ENCODE data around the gene EMID1.

Gene EMID1

DNA sequence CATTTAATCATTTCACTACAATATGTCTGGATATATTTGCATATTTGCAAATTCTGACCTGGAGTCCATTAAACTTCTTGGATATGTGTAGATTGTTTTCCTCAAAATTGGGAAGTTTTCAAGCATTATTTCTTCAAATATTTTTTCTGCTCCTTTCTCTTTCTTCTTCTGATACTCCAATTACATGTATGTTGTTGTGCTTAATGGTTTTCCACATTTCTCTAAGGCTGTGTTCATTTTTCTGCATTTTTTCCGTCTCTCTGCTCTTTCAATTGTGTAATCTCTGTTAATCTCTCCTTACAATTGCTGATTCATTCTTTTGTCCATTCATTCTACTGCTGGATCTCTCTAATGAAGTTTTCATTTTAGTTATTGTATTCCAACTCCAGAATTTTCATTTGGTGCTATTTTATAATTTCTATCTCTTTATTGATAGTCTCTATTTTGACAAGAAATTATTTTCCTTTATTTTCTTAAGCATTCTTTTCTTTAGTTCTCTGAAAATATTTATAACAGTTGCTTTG lies 30.3 kb upstream of the EMID1 start:
- Histone ChIP-seq H3K9ac (ENCODE audit: low read length) (no peak overlapping the region), H3K4me1 (ENCODE audit: control insufficient read depth, insufficient read depth, low read length) (no peaks in the 10 kb centered on the region), H3K36me3 (ENCODE audit: control insufficient read depth, insufficient read depth, low read length) (no peaks in the 10 kb centered on the region), H3K27ac (ENCODE audit: low read depth, low read length) (no peak overlapping the region), H3K27me3 (ENCODE audit: control insufficient read depth, insufficient read depth, low read length) (no peaks in the 10 kb centered on the region), H3K4me3 (ENCODE audit: low read length) (no peak overlapping the region)

DNA sequence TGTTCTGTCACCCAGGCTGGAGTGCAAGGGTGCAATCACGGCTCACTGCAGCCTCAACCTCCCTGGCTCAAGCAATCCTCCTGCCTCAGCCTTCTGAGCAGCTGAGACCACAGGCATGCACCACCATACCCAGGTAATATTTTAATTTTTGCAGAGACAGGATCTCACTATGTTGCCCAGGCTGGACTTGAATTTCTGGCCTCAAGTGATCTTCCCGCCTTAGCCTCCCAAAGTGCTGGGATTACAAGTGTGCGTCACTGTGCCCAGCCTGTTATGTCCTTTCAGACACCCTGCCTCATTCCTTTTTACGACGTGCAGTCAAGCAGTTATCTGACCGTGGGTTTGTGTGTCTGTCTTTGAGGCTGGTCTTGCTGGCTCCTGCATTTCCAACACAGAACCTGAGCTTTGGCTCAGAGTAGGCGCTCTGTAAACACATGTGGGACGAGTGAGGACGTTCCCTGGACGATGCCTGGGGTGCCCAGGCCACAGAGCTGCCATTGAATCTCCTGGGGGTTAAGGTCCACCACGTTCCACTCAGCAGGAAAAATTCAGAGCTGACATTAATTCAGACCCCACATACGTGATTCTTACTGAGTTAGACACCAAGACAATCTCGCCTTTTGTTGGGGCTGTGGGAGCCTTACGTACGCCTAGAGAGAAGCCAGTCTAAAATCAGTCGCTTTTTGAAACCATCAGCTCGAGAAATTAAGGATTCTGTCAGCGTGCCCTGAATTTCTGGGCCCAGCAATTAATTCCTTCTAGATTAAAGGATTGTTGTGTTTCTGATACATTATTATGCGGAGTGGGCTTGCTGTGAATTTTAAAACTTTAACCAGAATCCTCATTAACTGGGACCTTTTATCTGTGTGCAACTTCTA lies 21.5 kb upstream of the EMID1 start:
- Histone ChIP-seq H3K9ac (ENCODE audit: low read length) (no peak overlapping the region), H3K4me1 (ENCODE audit: control insufficient read depth, insufficient read depth, low read length) (no peaks in the 10 kb centered on the region), H3K27ac (ENCODE audit: low read depth, low read length) (no peak overlapping the region), H3K36me3 (ENCODE audit: control insufficient read depth, insufficient read depth, low read length) (no peaks in the 10 kb centered on the region), H3K27me3 (ENCODE audit: control insufficient read depth, insufficient read depth, low read length) (no peaks in the 10 kb centered on the region), H3K4me3 (ENCODE audit: low read length) (no peak overlapping the region)

DNA sequence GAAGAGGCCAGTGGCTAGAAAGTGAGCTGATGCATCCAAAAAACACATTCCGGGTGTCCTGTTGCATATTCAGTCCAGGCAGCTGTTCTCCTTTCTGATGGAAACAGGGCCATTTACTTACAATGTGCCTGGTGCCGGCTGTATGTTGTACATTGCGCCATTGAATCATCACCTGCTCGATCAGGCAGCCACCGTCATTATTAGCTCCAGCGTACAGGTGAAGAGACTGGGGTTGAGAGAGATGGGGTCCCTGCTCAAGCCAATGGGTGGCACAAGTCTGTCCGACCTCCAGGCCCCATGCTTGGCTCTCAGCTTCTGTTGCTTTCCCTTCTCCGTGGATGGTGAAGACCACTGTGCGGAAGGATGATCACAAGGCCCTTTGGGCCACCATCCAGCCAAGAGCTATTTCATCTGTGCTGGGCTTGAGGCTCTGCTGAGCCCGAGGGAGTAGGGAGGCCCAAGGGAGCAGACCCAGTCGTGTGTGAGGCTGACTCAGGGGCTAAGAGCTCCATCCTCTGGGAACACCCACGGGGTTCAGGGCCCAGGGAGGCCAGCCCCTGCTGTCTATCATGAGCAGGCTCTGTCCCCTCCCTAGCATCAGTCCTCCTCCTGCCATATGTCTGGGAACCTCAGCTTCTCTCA lies 20.7 kb upstream of the EMID1 start:
- Histone ChIP-seq H3K9ac (ENCODE audit: low read length) (no peak overlapping the region), H3K4me1 (ENCODE audit: control insufficient read depth, insufficient read depth, low read length) (no peaks in the 10 kb centered on the region), H3K27ac (ENCODE audit: low read depth, low read length) (no peak overlapping the region), H3K36me3 (ENCODE audit: control insufficient read depth, insufficient read depth, low read length) (no peaks in the 10 kb centered on the region), H3K4me3 (ENCODE audit: low read length) (no peak overlapping the region), H3K27me3 (ENCODE audit: control insufficient read depth, insufficient read depth, low read length) (no peaks in the 10 kb centered on the region)

DNA sequence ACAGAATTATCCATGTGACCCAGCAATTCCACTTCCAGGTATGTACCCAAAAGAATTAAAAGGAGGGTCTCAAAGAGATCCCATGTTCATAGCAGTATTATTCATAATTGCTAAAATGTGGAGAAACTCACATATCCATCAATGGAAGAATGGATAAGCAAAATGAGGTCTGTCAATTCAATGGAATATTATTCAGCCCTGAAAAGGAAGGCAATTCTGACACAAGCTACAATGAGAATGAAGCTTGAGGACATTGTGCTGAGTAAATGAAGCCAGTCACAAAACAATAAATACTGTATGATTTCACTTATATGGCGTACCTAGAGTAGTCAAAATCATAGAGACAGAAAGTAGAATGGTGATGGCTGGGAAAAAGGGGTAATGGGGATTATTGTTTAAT lies 19.4 kb upstream of the EMID1 start:
- Histone ChIP-seq H3K4me3 (ENCODE audit: low read length) (no peak overlapping the region), H3K27me3 (ENCODE audit: control insufficient read depth, insufficient read depth, low read length) (no peaks in the 10 kb centered on the region), H3K36me3 (ENCODE audit: control insufficient read depth, insufficient read depth, low read length) (no peaks in the 10 kb centered on the region), H3K4me1 (ENCODE audit: control insufficient read depth, insufficient read depth, low read length) (no peaks in the 10 kb centered on the region), H3K27ac (ENCODE audit: low read depth, low read length) (no peak overlapping the region), H3K9ac (ENCODE audit: low read length) (no peak overlapping the region)

DNA sequence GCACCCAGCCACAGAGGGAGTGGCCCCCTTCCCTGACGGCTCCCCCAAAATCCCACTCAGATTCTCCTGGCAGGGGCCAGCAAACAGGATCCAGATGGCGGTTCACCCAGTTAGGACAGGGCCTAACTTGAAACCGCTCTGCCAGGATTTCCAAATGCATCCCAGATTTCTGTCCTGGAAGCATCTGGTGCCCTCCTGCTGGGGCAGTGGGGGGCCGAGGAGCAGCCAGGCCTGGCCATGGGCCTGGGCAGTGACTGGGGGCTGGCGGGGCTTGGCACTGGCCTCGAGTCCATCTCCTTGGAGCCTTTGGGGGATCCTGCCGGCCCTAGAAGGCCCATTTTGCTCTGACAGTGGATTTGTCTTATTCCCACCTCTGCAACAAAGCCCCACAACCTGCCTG lies 17.9 kb upstream of the EMID1 start:
- no peak overlapping the region for H3K27ac ChIP-seq (ENCODE audit: low read depth, low read length)
- H3K27me3 ChIP-seq (ENCODE audit: control insufficient read depth, insufficient read depth, low read length): no peaks in the 10 kb centered on the region
- H3K9ac ChIP-seq (ENCODE audit: low read length): no peak overlapping the region
- no peaks in the 10 kb centered on the region for H3K4me1 ChIP-seq (ENCODE audit: control insufficient read depth, insufficient read depth, low read length)
- H3K36me3 ChIP-seq (ENCODE audit: control insufficient read depth, insufficient read depth, low read length): no peaks in the 10 kb centered on the region
- no peak overlapping the region for H3K4me3 ChIP-seq (ENCODE audit: low read length)

DNA sequence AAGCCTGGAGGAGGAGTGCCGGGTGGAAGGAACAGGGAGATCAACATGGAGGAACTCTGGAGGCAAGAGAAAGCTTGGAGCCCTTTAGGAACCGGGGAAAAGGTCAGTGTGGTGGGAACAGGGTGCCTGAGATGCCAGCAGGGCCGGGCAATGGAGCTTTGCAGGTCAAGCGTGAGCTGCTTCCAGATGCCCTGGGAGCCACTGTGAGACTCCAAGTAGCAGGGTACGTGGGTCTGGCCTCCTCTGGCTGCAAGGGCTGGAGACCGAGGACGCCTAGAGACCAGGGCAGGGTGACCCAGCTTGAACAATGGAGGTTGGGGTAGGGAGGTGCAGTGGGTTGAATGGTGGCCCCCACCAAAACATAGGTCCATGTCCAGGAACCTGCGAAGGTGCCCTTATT lies 15.6 kb upstream of the EMID1 start:
- H3K4me1 ChIP-seq (ENCODE audit: control insufficient read depth, insufficient read depth, low read length): no peaks in the 10 kb centered on the region
- no peaks in the 10 kb centered on the region for H3K36me3 ChIP-seq (ENCODE audit: control insufficient read depth, insufficient read depth, low read length)
- H3K27me3 ChIP-seq (ENCODE audit: control insufficient read depth, insufficient read depth, low read length): no peaks in the 10 kb centered on the region
- H3K27ac ChIP-seq (ENCODE audit: low read depth, low read length): no peak overlapping the region
- H3K4me3 ChIP-seq (ENCODE audit: low read length): no peak overlapping the region
- no peak overlapping the region for H3K9ac ChIP-seq (ENCODE audit: low read length)

DNA sequence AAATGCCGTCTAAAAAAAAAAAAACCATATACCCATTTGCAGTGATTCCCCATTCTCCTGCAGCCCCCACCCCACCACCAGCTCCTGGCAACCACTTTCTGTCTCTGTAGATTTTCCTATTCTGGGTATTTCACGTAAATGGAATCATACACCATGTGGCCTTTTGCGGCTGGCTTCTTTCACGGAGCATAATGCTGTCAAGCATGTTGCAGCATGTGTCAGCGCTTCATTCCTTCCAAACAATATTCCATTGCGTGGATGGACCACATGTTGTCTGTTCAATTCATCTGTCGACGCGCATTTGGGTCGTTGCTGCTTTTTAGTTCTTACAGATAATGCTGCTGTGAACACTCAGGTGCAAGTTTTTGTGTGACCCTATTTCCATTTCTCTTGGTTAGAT lies 14.8 kb upstream of the EMID1 start:
- Histone ChIP-seq H3K9ac (ENCODE audit: low read length) (no peak overlapping the region), H3K27me3 (ENCODE audit: control insufficient read depth, insufficient read depth, low read length) (no peaks in the 10 kb centered on the region), H3K27ac (ENCODE audit: low read depth, low read length) (no peak overlapping the region), H3K36me3 (ENCODE audit: control insufficient read depth, insufficient read depth, low read length) (no peaks in the 10 kb centered on the region), H3K4me1 (ENCODE audit: control insufficient read depth, insufficient read depth, low read length) (no peaks in the 10 kb centered on the region), H3K4me3 (ENCODE audit: low read length) (no peak overlapping the region)

DNA sequence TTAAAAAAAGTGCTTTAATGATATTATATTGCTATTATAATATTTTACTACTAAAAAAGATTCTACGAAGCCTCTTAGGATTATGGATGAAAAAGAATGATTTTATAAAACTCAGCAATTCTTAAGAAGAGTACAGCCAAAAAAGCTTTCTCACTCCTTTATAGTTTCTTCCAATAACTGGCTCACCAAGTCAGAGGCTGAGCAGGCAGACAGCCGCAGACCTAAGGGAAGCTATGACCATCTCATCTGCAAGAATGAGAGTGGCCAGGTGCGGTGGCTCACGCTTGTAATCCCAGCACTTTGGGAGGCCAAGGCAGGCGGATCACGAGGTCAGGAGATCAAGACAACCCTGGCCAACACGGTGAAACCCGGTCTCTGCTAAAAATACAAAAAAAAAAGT lies 12.7 kb upstream of the EMID1 start:
- no peak overlapping the region for H3K4me3 ChIP-seq (ENCODE audit: low read length)
- no peaks in the 10 kb centered on the region for H3K36me3 ChIP-seq (ENCODE audit: control insufficient read depth, insufficient read depth, low read length)
- no peaks in the 10 kb centered on the region for H3K4me1 ChIP-seq (ENCODE audit: control insufficient read depth, insufficient read depth, low read length)
- no peak overlapping the region for H3K9ac ChIP-seq (ENCODE audit: low read length)
- no peak overlapping the region for H3K27ac ChIP-seq (ENCODE audit: low read depth, low read length)
- H3K27me3 ChIP-seq (ENCODE audit: control insufficient read depth, insufficient read depth, low read length): no peaks in the 10 kb centered on the region

DNA sequence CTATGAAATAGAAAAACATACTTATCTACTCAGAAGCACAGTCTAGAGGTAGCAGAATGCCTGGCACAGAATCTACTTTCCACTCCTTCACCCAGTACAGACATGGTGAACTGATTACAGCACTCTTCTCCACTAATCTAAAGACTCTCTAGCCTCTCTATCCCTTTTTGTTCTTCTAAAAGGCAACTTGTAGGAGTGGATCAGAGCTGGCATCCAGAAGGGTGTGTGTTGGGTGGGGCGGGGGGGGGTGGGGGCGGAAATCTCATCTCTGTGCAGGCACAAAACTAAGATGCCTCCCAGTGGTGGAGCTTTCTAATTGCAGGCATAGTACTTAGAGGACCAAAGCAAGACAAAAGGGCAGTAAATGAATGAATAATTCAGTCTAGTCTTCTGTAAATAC lies 11.5 kb upstream of the EMID1 start:
- Histone ChIP-seq H3K9ac (ENCODE audit: low read length) (no peak overlapping the region), H3K27me3 (ENCODE audit: control insufficient read depth, insufficient read depth, low read length) (no peaks in the 10 kb centered on the region), H3K36me3 (ENCODE audit: control insufficient read depth, insufficient read depth, low read length) (no peaks in the 10 kb centered on the region), H3K4me1 (ENCODE audit: control insufficient read depth, insufficient read depth, low read length) (no peaks in the 10 kb centered on the region), H3K4me3 (ENCODE audit: low read length) (no peak overlapping the region), H3K27ac (ENCODE audit: low read depth, low read length) (no peak overlapping the region)

DNA sequence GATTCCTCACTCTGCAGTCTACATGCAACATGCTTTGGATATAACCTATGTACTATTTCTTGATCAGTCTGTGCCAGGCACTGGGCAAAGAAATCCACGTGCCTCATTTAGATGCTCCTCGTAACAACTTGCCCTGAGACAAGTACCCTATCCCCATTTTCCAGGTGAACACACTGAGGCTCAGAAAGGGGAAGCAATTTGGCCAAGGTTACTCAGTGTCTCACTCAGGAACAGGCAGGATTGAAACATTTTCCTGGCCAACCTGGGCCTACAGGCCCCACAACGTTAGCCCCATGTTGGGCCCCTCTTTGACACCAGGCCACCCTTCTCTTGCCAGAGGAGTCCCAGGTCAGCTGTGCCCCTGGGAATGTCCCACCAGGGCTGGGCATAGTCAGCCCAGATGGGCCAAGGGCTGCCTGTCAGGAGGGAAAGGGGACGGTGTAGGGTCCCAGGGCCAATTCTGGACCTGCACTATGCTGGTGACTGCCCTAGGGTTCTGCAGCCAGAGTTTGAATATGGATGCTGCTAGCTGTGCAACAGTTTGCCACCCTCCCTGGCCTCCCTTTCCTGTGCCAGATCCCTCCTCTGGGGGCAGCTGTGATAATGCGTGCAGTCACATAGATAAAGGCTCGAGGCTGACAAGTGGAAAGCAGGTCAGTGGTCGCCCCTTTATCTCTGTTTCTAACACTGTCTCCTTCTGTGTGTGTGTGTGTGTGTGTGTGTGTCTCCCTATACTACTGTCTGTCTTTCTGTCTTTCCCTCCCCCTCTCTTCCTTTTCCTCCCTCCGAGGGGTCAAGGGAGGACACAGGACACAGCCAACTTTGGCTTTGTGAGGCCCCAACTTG lies 10.4 kb upstream of the EMID1 start:
- no peaks in the 10 kb centered on the region for H3K27me3 ChIP-seq (ENCODE audit: control insufficient read depth, insufficient read depth, low read length)
- H3K9ac ChIP-seq (ENCODE audit: low read length): no peak overlapping the region
- H3K27ac ChIP-seq (ENCODE audit: low read depth, low read length): no peak overlapping the region
- H3K36me3 ChIP-seq (ENCODE audit: control insufficient read depth, insufficient read depth, low read length): no peaks in the 10 kb centered on the region
- no peaks in the 10 kb centered on the region for H3K4me1 ChIP-seq (ENCODE audit: control insufficient read depth, insufficient read depth, low read length)
- H3K4me3 ChIP-seq (ENCODE audit: low read length): no peak overlapping the region

DNA sequence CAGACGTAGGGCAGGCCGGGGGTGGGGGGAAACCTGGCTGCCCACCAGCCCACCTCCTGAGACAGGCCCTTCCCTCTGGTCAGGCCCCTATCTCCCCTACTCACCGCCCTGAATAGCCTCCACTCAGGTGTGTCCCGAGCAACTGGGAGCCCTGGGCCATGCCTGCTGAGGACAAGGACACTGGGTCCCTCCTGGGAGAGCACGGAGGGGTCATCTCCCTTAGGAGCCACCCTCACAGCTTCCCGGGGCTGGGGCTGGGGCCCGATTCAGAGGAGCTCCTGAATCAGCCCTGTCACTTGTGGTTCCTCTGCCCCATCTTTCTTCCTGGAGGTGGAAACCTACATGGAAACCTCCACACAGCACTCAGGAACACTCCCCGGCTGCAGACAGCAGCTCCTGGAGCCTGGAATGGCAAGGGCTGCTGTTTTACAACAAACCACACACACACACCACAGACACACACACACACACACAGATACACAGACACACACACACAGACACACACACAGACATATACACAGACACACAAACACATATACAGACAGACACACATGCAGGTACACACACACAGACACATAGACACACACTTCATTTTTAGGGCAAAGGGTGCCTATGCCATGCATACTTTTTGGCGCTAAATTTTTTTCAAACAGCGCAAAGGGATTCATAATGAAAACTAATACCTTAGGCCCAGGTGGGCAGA lies 9.6 kb upstream of the EMID1 start:
- Histone ChIP-seq H3K36me3 (ENCODE audit: control insufficient read depth, insufficient read depth, low read length) (no peaks in the 10 kb centered on the region), H3K27ac (ENCODE audit: low read depth, low read length) (no peak overlapping the region), H3K9ac (ENCODE audit: low read length) (no peak overlapping the region), H3K4me1 (ENCODE audit: control insufficient read depth, insufficient read depth, low read length) (no peaks in the 10 kb centered on the region), H3K4me3 (ENCODE audit: low read length) (no peak overlapping the region), H3K27me3 (ENCODE audit: control insufficient read depth, insufficient read depth, low read length) (no peaks in the 10 kb centered on the region)

DNA sequence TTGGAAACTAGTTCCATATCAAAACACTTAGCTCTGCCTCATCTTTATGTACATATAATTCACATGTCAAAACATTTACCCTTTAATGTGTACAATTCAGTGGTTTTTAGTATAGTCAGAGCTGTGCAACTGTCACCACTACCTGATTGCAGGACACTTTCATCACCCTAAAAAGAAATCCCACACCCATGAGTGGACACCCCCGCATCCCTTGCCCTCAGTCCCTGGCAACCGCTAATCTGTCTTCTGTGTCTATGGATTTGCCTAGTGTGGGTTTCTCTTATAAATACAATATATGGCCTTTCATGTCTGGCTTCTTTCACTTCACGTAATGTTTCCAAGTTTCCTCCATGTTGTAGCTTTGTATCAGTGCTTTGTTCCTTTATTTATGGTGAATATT lies 8.6 kb upstream of the EMID1 start:
- Histone ChIP-seq H3K36me3 (ENCODE audit: control insufficient read depth, insufficient read depth, low read length) (no peaks in the 10 kb centered on the region), H3K4me3 (ENCODE audit: low read length) (no peak overlapping the region), H3K9ac (ENCODE audit: low read length) (no peak overlapping the region), H3K27ac (ENCODE audit: low read depth, low read length) (no peak overlapping the region), H3K27me3 (ENCODE audit: control insufficient read depth, insufficient read depth, low read length) (no peaks in the 10 kb centered on the region), H3K4me1 (ENCODE audit: control insufficient read depth, insufficient read depth, low read length) (no peaks in the 10 kb centered on the region)

All from rectal smooth muscle tissue (tissue), 1 donor.